Gastroesophageal sphincter (tissue), 3 donors: ENCODE data around the gene UBL5.

Experiments used
- EP300 ChIP-seq: sonication (generic); formaldehyde crosslinking; IDR thresholded peaks from one replicate; pipeline ENCODE4 v1.6.1; 2017; ENCODE audit warnings: antibody characterized with exemption, mild to moderate bottlenecking
- TF ChIP-seq, protein P1 (sequence below), 4 experiments: fragments of 200-600 bp in 2 of 4; fragments of 450-650 bp in 2 of 4; sonication (generic) in 1 of 4; IDR thresholded peaks; one replicate each; pipeline ENCODE4 v1.5.1; 2017 to 2019; ENCODE audit warnings: antibody characterized with exemption in 4 of 4, mild to moderate bottlenecking in 2 of 4, moderate library complexity in 2 of 4

DNA sequence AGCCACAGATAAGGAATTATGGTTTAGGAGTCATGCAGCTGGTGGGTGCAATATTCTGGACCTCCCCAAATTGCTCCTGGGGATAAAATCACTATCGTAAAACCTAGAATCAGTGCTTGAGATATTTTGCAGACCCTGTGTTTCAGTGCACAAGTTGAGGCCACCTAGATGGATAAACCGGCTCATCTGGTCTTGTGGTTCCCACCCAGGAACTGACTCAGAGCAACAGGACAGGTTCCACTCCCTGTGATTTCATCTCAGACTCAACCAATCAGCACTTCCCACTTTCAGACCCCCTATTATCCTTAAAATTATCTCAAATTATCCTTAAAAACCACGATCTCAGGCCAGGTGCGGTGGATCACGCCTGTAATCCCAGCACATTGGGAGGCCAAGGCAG lies 29.8 kb upstream of the UBL5 start:
- TF ChIP-seq, protein P1, sequence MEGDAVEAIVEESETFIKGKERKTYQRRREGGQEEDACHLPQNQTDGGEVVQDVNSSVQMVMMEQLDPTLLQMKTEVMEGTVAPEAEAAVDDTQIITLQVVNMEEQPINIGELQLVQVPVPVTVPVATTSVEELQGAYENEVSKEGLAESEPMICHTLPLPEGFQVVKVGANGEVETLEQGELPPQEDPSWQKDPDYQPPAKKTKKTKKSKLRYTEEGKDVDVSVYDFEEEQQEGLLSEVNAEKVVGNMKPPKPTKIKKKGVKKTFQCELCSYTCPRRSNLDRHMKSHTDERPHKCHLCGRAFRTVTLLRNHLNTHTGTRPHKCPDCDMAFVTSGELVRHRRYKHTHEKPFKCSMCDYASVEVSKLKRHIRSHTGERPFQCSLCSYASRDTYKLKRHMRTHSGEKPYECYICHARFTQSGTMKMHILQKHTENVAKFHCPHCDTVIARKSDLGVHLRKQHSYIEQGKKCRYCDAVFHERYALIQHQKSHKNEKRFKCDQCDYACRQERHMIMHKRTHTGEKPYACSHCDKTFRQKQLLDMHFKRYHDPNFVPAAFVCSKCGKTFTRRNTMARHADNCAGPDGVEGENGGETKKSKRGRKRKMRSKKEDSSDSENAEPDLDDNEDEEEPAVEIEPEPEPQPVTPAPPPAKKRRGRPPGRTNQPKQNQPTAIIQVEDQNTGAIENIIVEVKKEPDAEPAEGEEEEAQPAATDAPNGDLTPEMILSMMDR (IDR thresholded peaks at IDR 0.05): no peak
- no peak for TF ChIP-seq EP300
